GM12878 (cell line): ENCODE data around the gene SRF. TPM values are rescaled to one million over a fixed set of nuclear protein-coding genes. Genes with fewer than 3 reads are reported as not detected.
"Not testable (repeated sequence)": the region's sequence is repeated elsewhere in the genome, so short reads cannot be mapped to it uniquely, and the experiment has no call there.

Experiments
- ATAC-seq: fragments of 200-7000 bp; cut with Tn5 transposase; 3 replicates; pipeline ENCODE4 v1.9.1; 2020; ENCODE audit warnings: mild to moderate bottlenecking, moderate library complexity
- BruUV-seq: library from RNA; stranded (reverse); fragments of 400-500 nt; replicated peaks from 2 replicates; lab custom pipeline; 2021; lab: Mats Ljungman, UMichigan
- CTCF ChIA-PET: fragments of 300-600 bp; sonication (Branson Sonifier 250); formaldehyde crosslinking; extraction: SDS; loops from one replicate; lab custom pipeline; 2021; ENCODE audit warnings: inconsistent platforms; lab: Yijun Ruan, JAX
- POLR2A ChIA-PET: fragments of 350-600 bp; formaldehyde crosslinking; extraction: SDS; loops from one replicate; lab custom pipeline; 2021; ENCODE audit warnings: inconsistent platforms; lab: Charles Lee
- RAD21 ChIA-PET: fragments of 300-600 bp; sonication (Branson Sonifier 250); formaldehyde crosslinking; loops from one replicate; lab custom pipeline; 2023; ENCODE audit warnings: antibody characterized with exemption; ENCODE audit not compliant: unreplicated experiment; lab: Charles Lee
- SMC1A ChIA-PET: fragments of 300-600 bp; sonication (Branson Sonifier 250); formaldehyde crosslinking; loops from one replicate; lab custom pipeline; 2023; ENCODE audit not compliant: unreplicated experiment, uncharacterized antibody; lab: Charles Lee
- DNase-seq: peaks from one replicate; pipeline ENCODE4 v3.0.0-alpha.2; 2011; ENCODE audit warnings: low read depth, low spot score
- FAIRE-seq: peaks from 3 replicates; lab custom pipeline; 2011; peaks lifted over from hg19 to GRCh38; lab: Jason Lieb, UNC
- H2AFZ ChIP-seq: 2 replicates; pipeline ENCODE4 v1.6.0; 2011; ENCODE audit warnings: low read depth, low read length, control low read depth; ENCODE audit not compliant: control insufficient read depth
- H3K27ac ChIP-seq: 2 replicates; pipeline ENCODE4 v1.5.1; 2011; ENCODE audit warnings: control low read depth; ENCODE audit not compliant: control insufficient read depth, insufficient read depth
- H3K27me3 ChIP-seq, 2 experiments: replicated peaks in 1 of 2; 2 replicates each; pipeline versions ENCODE4 v1.6.0 to v1.6.1; 2011; ENCODE audit warnings: low read length in 1 of 2; ENCODE audit not compliant: control insufficient read depth in 2 of 2, insufficient read depth in 2 of 2
- H3K36me3 ChIP-seq, 2 experiments: 2 replicates each; pipeline ENCODE4 v1.5.1; 2011; ENCODE audit warnings: low read length in 1 of 2; ENCODE audit not compliant: control insufficient read depth in 2 of 2, insufficient read depth in 2 of 2
- H3K4me1 ChIP-seq: 2 replicates; pipeline ENCODE4 v1.6.1; 2011; ENCODE audit warnings: mild to moderate bottlenecking, low read length, moderate library complexity, mixed read lengths; ENCODE audit not compliant: control insufficient read depth, insufficient read depth
- H3K4me2 ChIP-seq: 2 replicates; pipeline ENCODE4 v1.6.0; 2011; ENCODE audit warnings: control low read depth; ENCODE audit not compliant: control insufficient read depth, insufficient read depth
- H3K4me3 ChIP-seq: fragments of 200-600 bp; sonication (generic); 2 replicates; pipeline ENCODE4 v1.5.1; 2016
- H3K79me2 ChIP-seq: 2 replicates; pipeline ENCODE4 v1.6.0; 2011; ENCODE audit warnings: low read length; ENCODE audit not compliant: control insufficient read depth, insufficient read depth
- H3K9ac ChIP-seq: 2 replicates; pipeline ENCODE4 v1.8.0; 2011; ENCODE audit warnings: low read length, control low read depth, mixed read lengths; ENCODE audit not compliant: control insufficient read depth, insufficient read depth
- H3K9me3 ChIP-seq: replicated peaks from 3 replicates; pipeline ENCODE4 v1.5.1; 2011; ENCODE audit warnings: mild to moderate bottlenecking, low read length; ENCODE audit not compliant: control insufficient read depth, insufficient read depth
- H4K20me1 ChIP-seq: 2 replicates; pipeline ENCODE4 v1.6.0; 2011; ENCODE audit not compliant: control insufficient read depth, insufficient read depth
- ETV6 ChIP-seq, 2 experiments: fragments of 450-650 bp in 1 of 2; IDR thresholded peaks in 1 of 2; conservative IDR thresholded peaks in 1 of 2; 2 replicates each; pipeline ENCODE4 v1.6.1; 2014; ENCODE audit warnings: antibody characterized with exemption in 1 of 2, borderline replicate concordance in 1 of 2, low read depth in 1 of 2, mild to moderate bottlenecking in 1 of 2, moderate library complexity in 1 of 2
- WGBS: methylation state at CpG from one replicate; pipeline ENCODE4 v1.1.6; 2016; ENCODE audit warnings: low lambda C conversion rate; ENCODE audit not compliant: insufficient replicate concordance, insufficient coverage; ENCODE audit errors: missing lambda C conversion rate; 5-methylcytosine and 5-hydroxymethylcytosine counted together
- in situ Hi-C: fragments of 300-500 bp; cut with MboI; formaldehyde crosslinking; loops from 9 replicates; pipeline ENCODE4 v1.14.3; 2018; ENCODE audit warnings: mixed read lengths
- intact Hi-C: fragments of 100-400 bp; cut with micrococcal nuclease; formaldehyde crosslinking; loops from one replicate; pipeline ENCODE4 v1.14.2; 2022; ENCODE audit not compliant: unreplicated experiment
- polyA plus RNA-seq, 11 experiments: library from polyadenylated mRNA; depleted of rRNA in 4 of 11; unstranded in 6 of 11; stranded (reverse) in 5 of 11; fragments of >200 nt; fragmentation: Nextera tagmentation in 4 of 11; fragmentation: Illumina TruSeq in 1 of 11; extraction: Ambion mirVana in 4 of 11; extraction: Trizol in 1 of 11; gene quantifications; 1 replicate in 1 of 11; 2 replicates in 10 of 11; pipeline versions ENCODE4 v1.2.1 to v1.2.3, GENCODE V29; 2011 to 2016; ENCODE audit warnings: inconsistent platforms in 2 of 11, missing spikeins in 2 of 11, low read depth in 1 of 11
- total RNA-seq, 4 experiments: library from RNA; depleted of rRNA in 3 of 4; stranded (reverse); fragments of >200 nt in 3 of 4; fragmentation: Illumina TruSeq in 1 of 4; extraction: Trizol in 1 of 4; gene quantifications; 2 replicates each; pipeline versions ENCODE4 v1.2.1 to v1.2.3, GENCODE V29; 2013 to 2021
- TF ChIP-seq, protein P1 (sequence below): IDR thresholded peaks from 2 replicates; pipeline ENCODE4 v1.6.1; 2011; ENCODE audit warnings: borderline replicate concordance, low read depth, mild to moderate bottlenecking, moderate library complexity, low read length; ENCODE audit not compliant: insufficient read depth, poor library complexity, severe bottlenecking

SRF gene
- total and polyA plus RNA-seq, 10 of the 15 experiments (the other 5 are each of a cell fraction or from before 2014, with no cell fraction given) = 2.3 to 56.3 (median 28.2) TPM

DNA sequence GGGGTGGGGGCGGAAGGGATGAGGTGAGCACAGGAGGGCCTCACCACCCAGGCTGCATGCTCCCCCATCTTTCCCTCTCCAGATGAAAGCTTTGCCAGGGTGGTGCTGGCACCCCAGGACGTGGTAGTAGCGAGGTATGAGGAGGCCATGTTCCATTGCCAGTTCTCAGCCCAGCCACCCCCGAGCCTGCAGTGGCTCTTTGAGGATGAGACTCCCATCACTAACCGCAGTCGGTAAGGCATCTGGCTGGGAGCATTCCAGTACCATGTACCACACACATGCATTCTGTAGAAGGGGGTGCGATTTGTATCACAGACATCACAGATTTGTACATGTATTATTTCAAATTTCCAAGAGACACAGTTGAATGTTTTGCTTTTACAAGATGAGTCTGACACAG lies 40.6 kb upstream of the SRF start:
- FAIRE-seq = no peak
- ChIA-PET POLR2A (no interaction called here), CTCF (interaction anchor here (0.7 to 3.1 kb wide), 4 partner anchors 13 to 121 kb away, joined by 3 to 13 read pairs (median 6); no protein-coding TSS in a partner anchor), RAD21 (interaction anchor here (1.6 kb wide), 2 partner anchors 61 to 222 kb away, joined by 3 to 4 read pairs; no protein-coding TSS in a partner anchor), SMC1A (no interaction called here)
- Histone ChIP-seq H3K27ac (no peak overlapping the region), H3K4me1 (no peaks in the 10 kb centered on the region), H3K27me3 (no peaks in the 10 kb centered on the region; a peak in 1 of 4 replicates), H4K20me1 (no peaks in the 10 kb centered on the region), H3K36me3 (no peaks in the 10 kb centered on the region), H3K79me2 (no peaks in the 10 kb centered on the region), H3K9me3 (no peaks in the 10 kb centered on the region; the same call in 2 of the 3 replicates), H3K4me3 (no peak overlapping the region), H2AFZ (no peak overlapping the region), H3K4me2 (no peak overlapping the region), H3K9ac (no peak overlapping the region)
- no peak for DNase-seq
- no peak for ATAC-seq
- in situ Hi-C loops (no loop called here), intact Hi-C loops (no loop called here)
- no TSS peak for BruUV-seq
- 42% methylated on average over 7 of the region's 7 CpGs for WGBS
- TF ChIP-seq, protein P1, sequence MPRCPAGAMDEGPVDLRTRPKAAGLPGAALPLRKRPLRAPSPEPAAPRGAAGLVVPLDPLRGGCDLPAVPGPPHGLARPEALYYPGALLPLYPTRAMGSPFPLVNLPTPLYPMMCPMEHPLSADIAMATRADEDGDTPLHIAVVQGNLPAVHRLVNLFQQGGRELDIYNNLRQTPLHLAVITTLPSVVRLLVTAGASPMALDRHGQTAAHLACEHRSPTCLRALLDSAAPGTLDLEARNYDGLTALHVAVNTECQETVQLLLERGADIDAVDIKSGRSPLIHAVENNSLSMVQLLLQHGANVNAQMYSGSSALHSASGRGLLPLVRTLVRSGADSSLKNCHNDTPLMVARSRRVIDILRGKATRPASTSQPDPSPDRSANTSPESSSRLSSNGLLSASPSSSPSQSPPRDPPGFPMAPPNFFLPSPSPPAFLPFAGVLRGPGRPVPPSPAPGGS = no peak
- TF ChIP-seq ETV6 (conservative IDR thresholded peaks at IDR 0.05 in 1 of 2, IDR thresholded peaks at IDR 0.05 in 1 of 2; ENCODE audit: borderline replicate concordance in 1 of 2, low read depth in 1 of 2) = no peak

- H3K9ac ChIP-seq, H3K36me3 ChIP-seq, DNase-seq, intact Hi-C loops, H3K4me1 ChIP-seq, in situ Hi-C loops, BruUV-seq, H3K79me2 ChIP-seq, H3K9me3 ChIP-seq, RAD21 ChIA-PET, FAIRE-seq, H3K4me3 ChIP-seq, H3K27me3 ChIP-seq, POLR2A ChIA-PET, H2AFZ ChIP-seq, ATAC-seq, H4K20me1 ChIP-seq, H3K27ac ChIP-seq, H3K4me2 ChIP-seq: not testable (repeated sequence)
- ChIA-PET CTCF (interaction anchor here (1.3 kb wide), 1 partner anchor 166 kb away, joined by 4 read pairs; no protein-coding TSS in a partner anchor), SMC1A (interaction anchor here (1.1 kb wide), 1 partner anchor 35 kb away, joined by 3 read pairs; no protein-coding TSS in a partner anchor)
- WGBS = 7% methylated on average over 5 of the region's 5 CpGs
Observed at GRCh38 chr6:43131379-43131778, 39.7 kb upstream of the SRF start.
